NCI-H2081 treated with DMSO at 0.1 percent for 48 hours (cell line): Measurements from ENCODE around the gene BNC2.
"Not testable (repeated sequence)": the region's sequence is repeated elsewhere in the genome, so short reads cannot be mapped to it uniquely, and the experiment has no call there.

Experiments used
- DNase-seq: peaks from one replicate; lab custom pipeline; 2025; lab: John Stamatoyannopoulos, UW

Gene BNC2

DNA sequence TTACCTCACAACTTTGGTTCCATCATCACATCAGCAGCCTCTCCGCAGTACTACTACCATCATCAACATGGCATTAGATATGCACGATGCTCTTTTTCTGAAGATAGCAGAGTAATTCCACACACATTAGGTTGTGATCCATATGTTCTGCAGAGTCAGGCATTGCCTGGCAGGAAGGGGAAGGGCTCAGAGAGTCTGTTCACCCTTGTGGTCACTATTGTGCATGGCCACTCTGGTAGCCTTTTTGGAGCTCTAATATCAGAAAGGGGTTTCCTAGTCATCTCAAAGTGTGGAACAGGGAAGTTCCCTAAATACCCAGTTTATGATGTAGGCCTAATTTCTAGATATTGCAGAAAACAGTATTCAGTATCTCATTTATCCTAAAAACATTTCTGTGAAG is 373.6 kb downstream of the BNC2 start:
- no peak for DNase-seq

DNA sequence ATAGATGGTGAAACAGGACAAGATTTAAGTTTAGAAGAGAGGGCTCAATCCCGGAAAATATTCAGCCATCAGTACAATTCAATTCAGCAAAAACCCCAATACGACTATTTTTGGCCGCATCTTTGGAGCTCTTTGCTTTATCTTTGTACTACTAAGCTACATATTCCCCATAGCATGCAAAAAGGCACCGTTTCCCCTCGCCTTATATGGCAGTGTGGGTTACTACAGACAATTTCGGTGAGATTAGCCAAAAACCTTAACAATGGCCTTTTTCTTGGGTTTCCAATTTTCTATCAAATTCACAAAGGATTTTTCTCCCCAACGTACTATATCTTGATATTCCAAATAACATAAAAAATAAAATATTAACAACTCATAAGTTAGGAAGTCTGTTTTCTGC is 382.6 kb downstream of the BNC2 start:
- no peak for DNase-seq

DNA sequence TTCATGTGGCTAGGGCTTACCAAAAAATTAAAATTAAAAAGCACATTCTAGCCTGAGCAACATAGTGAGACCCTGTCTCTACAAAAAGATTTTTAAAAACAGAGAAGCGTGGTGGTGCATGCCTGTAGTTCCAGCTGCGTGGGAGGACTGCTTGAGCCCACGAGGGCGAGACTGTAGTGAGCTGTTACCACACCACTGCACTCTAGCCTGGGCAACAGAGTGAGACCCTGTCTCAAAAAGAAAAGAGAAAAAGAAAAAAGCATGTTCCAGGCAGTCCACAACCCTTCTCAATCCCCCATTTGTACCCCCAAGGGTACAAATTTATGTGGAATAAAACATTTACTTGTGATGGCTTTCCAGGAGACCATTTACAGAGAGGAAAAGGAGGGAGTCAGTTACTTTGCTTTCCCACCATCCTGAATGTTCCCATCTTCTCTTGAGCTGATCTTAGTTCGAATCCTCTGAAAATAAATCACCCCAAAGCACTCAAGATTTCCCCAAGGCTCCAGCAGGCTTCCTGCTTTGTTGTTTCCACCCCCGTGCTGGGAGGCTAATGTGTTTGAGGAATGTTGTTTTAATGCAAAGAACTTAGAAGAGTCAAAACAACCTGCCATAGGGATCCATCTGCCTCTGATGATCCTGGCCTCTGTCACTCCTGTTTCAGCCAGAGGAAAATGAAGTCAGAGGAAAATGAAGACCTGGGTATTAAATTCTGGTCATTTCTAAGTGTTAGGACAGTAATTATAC is 384.7 kb downstream of the BNC2 start:
- no peak for DNase-seq

DNA sequence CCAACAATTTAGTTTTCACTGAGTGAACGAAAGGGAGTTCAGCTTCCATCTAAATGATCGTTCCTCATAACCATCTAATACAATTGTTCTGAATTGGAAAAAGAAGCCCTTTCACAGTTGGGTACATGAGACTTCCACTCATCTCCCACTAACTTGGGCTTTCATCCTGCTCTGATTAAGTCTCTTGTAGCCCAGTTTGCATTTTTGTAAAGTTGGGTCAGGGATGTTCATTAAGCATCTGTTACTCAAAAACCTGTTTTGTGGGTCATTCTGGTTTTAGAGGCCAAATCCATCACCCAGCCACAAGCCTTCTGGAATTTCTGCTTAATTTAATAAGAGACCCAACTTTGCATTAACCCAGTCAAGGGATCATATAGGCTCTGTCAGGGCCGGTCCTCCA is 385.3 kb downstream of the BNC2 start:
- DNase-seq: no peak

DNA sequence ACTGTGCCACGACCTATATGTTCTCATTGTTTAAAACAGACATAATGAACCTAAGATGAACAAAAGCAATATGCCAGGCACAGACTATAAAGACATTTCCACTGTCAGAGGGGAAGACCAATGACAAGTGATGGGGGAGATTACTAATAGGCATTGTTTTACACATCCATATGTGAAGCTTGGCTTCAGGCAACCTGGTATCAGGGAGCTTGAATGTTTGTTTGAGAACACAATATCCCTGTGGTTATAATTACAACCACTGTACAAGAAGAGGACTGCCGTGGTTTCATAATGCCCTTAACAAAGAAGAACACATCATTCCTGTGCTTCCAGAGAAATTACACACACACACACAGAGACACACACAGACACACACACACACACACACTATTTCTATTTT is 385.7 kb downstream of the BNC2 start:
- DNase-seq: no peak

DNA sequence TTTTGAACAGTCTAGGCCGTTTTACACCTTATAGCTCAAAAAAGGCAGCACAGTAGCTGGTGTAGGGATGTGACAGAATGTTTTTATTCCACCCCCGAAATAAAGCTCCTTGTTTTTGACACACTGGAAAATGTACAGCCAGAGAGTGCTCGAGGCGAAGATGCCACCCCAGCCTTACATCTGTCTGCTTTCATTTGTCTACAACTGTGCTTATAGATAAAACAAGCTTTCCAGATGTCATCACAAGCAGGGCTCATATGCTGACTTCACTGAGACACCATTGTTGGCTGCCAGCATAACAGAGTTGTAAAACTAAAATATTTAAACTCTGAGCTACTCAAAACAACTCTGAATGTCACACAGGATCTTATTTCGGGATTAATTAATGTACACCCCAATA is 386.3 kb downstream of the BNC2 start:
- no peak for DNase-seq

DNA sequence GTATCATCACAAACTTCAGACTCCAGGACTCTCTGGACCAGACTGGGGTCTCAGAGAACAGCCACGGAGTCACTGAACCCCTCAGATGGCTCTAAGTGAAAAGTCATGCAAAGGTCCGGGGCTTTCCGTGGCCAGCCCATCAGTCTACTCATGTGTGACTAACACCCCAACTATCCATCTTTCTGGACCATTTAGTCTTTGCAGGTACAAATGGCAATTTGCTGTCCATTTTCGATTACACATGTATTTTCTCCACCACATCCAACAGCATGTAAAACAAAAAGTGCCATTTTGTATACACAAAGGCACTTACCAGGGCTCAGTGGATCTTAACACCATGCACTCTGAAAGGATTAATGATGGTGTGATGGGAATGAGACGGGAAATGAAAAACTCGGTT is 387.7 kb downstream of the BNC2 start:
- DNase-seq: no peak

DNA sequence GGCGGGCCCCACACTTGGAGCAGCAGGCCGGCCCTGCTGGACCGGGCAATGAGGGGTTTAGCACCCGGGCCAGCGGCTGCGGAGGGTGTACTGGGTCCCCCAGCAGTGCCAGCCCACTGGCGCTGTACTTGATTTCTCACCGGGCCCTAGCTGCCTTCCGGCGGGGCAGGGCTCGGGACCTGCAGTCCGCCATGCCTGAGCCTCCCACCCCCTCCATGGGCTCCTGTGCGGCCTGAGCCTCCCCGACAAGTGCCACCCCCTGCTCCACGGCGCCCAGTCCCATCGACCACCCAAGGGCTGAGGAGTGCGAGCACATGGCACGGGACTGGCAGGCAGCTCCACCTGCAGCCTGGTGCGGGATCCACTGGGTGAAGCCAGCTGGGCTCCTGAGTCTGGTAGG is 389.9 kb downstream of the BNC2 start:
- DNase-seq: not testable (repeated sequence)

DNA sequence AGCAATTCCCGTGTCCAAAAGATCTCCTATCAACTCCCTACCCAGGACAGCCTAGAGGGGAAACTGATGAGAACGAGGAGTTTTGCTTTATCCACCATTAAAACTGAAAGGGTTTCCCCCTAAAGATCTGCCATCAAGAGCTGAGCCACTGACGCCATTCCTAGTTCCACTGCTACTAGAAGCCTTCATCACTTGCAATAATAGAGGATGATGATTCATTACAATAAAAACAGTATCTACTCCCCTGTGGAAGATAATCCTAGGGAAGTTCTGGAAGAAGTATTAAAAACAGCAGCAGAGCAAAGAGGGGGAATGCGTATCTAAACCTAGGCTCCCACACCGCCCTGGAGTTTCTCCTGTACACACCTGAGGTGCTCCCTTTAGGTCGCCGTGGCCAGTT is 394.5 kb downstream of the BNC2 start:
- DNase-seq: no peak

DNA sequence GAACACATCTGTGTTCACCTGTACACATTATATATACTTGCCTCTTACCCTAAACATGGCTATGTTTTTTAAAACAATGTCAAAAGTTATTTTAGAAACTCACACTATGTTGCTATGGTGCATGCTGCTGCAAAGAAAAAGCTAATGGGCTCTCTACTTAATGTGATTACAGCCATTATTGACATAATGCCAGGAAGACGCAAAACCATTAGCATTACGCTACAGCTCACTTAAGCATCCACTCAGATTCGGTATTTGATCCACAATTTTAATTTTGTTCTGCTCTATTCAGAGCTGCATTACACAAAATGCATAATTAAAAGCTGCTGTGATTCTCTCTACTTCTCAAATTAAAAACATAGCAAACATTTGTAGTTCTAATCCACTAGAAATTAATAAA is 395.2 kb downstream of the BNC2 start:
- no peak for DNase-seq

DNA sequence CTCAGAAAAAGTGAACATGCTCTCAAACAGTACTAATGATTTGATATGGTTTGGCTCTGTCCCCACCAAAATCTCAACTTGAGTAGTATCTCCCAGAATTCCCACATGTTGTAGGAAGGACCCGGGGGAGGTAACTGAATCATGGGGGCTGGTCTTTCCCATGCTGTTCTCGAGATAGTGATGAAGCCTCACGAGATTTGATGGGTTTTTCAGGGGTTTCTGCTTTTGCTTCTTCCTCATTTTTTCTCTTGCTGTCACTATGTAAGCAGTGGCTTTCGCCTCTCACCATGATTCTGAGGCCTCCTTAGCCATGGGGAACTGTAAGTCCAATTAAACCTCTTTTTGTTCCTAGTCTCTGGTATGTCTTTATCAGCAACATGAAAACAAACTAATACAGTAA is 401.3 kb downstream of the BNC2 start:
- DNase-seq: no peak

DNA sequence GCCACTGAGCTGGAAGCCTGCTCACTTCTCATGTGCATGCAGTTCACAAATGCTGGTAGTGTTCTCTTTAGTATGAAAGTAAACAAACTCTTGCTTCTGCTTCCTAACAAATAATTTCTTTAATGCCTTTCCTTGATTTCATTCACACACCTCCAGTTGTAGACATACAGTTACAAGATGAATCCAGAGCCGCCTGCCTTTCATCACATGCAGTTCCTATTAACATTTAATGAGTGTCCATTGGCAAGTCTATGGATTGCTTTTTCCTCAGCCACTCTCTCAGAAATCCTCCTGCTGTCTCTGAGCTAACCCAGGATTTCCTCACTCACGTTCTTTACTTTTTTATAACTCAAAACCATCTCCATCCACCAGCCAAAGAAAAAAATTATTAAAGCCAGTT is 408.6 kb downstream of the BNC2 start:
- no peak for DNase-seq

DNA sequence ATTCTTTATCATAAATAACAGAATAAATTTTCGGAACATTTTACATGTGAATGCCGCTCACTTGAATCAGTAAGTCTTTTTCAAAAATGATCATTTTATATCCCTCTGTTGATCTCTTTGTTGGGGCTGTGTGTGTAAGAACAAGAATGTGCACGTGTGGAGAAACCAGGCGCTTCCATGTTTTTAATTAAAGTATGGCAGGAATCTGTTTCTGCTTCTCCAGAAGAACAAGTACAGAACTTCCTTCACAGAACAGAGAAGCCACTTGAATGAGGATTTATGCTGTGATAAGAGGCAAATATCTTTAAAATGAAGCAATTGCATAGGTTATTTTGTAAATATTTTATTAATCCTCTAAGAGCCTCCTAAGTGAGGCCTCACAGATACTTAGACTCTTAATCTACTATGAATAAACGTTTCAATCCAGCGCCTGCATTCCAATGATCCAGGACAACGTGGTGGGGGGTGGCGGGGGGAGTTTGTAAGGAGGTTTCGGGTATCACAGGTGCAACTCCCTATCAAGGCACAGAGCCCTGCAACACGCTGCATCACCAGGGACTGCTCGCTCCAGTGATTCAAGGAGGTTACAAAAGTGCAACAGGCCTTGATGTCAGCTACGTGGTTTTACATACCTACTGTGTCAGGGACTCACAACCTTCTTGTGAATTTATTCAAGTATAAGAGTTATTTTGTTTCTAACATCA is 409.2 kb downstream of the BNC2 start:
- DNase-seq: no peak

DNA sequence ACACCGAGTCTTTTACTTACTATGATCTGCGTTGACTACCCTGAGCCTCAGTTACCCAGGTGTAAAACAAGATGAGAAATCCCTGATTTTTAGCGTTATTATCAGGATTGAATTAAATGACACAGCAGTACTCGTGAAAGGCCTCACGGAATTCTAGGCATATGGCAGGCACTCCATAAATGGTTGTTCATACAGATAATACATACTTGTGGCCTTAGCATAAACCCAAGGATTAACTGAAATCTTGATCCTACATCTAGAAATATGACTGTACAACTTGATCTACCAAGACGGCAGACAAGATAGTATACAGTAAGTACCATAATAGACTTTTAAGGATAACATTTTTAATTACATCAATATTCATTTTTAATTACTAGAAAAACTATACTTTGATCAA is 409.8 kb downstream of the BNC2 start:
- DNase-seq: no peak

DNA sequence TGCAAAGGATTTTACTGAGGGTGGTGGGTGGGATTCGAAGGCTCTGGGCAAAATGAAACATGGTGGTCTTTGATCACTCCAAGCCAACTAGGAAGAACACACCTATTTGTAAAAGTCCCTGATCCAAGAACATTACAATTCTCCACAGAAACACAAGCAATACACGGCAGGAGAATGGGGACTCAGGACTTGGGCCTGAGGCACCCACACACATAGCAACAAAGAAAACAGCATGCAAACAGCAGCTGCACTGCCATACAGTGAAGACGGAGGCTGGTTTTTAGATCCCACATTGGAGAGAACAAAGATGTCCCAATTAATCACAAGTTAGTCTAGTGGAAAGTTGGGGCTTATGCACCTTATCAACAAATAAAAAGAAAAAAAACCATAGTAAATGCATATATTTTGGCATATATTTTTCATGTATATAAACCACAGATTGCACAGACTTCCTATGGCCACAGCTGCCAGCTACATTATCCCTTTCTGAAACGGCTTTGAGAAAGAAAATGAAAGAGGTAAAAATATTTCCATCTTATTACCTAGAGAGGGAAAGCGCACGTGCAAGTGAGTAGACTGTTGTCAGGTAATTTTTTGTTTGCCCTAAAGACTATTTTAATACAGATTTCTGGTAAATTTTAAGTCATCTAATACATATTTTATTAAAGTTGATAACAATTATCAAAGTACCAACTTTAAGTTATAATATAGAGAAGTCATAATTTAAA is 410.9 kb downstream of the BNC2 start:
- no peak for DNase-seq

DNA sequence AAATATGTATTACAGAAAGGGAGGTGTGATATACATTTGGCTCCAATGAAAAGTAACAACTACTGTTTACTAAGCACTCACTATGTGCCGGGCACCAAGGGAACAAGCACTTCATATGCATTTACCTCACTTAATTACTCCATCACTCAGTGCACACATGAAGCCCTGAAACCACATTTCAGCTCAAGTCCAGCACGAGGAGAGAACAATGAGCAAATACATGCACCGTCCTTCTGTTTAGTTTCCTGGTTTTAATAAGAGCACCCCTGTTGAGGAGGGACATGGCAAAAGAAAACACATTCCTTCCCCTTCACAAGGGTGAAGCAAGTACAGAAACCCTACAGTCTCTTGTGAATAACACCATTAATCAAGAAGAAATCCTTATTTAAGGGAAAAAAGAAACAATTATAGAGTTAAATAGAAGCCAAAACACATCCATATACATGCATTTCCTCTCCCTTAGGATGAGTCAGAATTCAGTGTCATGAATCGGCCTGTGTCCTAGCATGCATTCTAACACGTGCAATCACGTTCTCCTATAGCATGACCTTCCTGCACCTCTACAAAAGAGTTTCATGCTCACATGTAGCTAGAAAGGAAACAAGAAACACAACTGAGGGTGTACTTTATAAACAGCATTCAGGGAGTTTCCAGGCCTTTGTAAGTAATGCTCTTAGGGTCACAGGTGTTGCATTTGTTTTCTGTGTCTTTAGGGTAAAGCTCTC is 411.6 kb downstream of the BNC2 start:
- no peak for DNase-seq

DNA sequence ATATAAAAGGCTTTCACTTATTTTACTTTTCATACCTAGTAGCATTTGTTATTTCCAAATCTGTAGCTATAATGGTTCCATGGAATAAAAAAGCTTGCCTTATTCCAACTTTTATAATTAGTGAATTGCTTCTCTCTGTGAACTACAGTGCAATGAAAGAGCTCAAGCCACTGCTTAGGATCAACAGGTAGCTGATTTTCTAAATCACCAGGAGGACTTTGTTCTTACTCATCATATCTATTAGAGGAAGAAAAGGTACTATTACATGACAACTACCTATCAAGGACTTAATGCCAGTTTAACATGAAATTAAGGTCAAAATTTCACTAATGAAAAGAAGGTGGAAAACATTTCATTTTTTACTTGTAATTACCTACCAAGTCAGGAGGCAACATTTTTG is 414.6 kb downstream of the BNC2 start:
- no peak for DNase-seq

DNA sequence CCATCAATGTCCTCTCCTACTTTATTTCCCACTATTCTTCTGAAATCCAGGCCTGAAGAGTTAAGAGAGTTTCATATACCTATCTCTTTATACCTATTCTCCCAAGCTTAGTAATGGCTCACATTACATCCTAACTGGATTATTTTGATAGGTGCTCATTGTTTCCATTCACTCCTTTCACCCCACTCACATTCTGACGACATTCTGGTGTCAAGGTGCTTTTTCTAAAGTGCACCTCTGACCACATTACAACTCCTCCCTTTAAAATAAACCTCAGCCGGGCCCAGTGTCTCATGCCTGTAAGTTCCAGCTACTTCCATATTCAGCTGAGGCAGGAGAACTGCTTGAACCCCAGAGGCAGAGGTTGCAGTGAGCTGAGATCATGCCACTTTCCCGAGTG is 417.1 kb downstream of the BNC2 start:
- no peak for DNase-seq

DNA sequence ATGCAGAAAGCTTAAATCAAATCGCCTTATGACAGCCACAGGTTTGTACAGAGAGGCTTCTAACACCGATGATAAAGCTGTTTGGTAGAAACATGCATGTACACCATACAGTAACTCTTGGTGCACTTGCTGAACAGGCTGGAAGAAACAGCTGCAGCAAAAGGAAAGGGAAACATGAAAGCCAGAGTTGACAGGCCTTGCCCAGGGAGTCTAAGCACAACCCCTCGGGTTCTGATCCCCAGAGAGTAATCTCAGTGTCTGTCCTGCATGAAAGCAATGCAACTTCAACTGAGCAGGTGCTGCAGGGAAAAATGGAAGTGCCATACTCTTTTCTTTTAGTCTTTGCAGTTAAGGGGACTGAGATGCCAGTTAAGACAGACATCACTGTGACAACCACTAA is 419.9 kb downstream of the BNC2 start:
- no peak for DNase-seq

DNA sequence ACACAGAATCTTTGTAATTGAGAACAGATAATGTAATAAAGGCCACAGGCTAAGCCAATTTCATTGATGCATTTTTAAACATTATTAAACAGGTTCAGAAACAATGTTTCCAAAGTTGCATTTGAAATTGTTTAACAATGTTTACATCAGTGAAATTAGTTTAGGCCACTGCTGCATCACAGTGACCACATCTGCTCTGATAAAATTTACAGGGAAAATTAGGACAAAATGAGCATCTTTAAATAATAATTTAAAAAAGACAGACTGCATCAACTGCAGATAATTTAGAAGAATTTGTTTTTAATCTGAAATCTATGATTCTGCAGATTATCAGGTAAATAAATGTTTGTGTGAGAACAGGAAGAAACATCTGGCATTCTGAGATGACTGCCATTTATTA is 420.4 kb downstream of the BNC2 start:
- DNase-seq: no peak

DNA sequence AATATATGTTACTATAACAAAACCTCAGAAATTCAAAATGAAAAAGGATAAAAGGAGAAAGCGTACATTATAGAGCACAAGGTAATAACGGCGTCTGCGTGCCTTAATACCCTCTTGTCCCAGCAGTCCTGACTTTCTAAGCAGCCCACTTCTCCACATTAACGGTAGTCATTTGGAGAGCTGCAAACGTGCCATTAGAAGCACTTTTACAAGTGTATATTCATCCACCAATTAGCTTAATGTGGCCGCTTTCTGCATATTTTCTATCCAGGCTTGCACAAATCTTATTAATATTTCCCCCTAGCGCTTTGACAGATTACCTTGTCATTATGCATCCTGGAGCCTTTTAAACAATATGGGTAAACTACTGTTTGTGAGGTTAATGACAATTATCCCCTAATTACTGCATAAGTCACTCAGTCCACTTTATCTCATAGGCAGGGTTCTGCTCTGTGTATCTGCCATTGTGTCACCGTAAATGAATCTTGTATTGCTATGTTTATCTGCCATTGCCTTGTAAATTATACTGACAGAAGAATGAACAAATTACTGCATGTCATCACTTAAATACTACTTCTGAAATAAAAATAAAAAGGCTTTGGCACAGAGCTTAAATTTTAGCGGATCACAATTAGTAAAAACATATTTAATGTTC is 421.3 kb downstream of the BNC2 start:
- no peak for DNase-seq

DNA sequence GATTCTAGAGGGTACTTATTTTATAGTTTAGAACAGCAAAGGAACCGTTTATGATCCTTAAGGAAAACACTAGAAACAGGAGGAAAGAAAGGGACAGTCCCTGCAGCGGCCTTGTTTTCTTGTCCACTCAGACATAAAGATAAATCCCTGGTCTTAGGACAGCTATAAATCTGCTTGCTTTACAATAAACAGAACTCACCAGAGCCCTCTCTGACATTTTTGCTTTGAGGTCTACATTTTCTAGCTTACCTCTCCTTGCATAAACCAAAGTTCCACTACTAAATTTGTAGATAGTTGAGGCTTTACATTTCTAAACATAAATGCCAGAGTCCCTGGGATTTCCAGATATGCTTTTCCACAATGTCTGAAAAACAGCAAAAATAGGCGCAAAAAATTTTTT is 422.5 kb downstream of the BNC2 start:
- DNase-seq: no peak
